HG02588 (cell line): Measurements from ENCODE around the gene ZNF583.

ENCODE experiments used
- ATAC-seq: cut with Tn5 transposase; IDR thresholded peaks from one replicate; pipeline ENCODE4 v1.9.1; 2021; ENCODE audit warnings: mild to moderate bottlenecking, moderate library complexity; ENCODE audit not compliant: unreplicated experiment

Gene ZNF583

GRCh38 chr19:56403764-56404704 lies at the start of gene ZNF583:
ZNF583 (plus strand) TSS chr19:56404332; CDS start chr19:56407115, 2,783 bp downstream.
- peak; percentile 81 for ATAC-seq

GRCh38 chr19:56355517-56355916 lies 48.6 kb upstream of the ZNF583 start:
- no peak for ATAC-seq

GRCh38 chr19:56356944-56357343 lies 47.2 kb upstream of the ZNF583 start:
- ATAC-seq = no peak

- no peak for ATAC-seq
Measured at GRCh38 chr19:56360841-56361240, 43.3 kb upstream of the ZNF583 start.

- no peak for ATAC-seq
Measured at GRCh38 chr19:56367829-56368711, 36.1 kb upstream of the ZNF583 start.

- no peak for ATAC-seq
Measured at GRCh38 chr19:56369886-56370676, 34.1 kb upstream of the ZNF583 start.

- ATAC-seq = no peak
Measured at GRCh38 chr19:56372281-56372680, 31.9 kb upstream of the ZNF583 start.

- ATAC-seq = no peak
Measured at GRCh38 chr19:56377105-56377924, 26.8 kb upstream of the ZNF583 start.

- ATAC-seq = no peak
Measured at GRCh38 chr19:56383826-56384605, 20.1 kb upstream of the ZNF583 start.

GRCh38 chr19:56393119-56394012 lies 10.8 kb upstream of the ZNF583 start, which contains the start of gene ZNF582:
ZNF582 (minus strand) TSS chr19:56393534; CDS start chr19:56391752, 1,782 bp downstream.
- ATAC-seq = peak; percentile 80

- ATAC-seq = no peak
Measured at GRCh38 chr19:56398809-56399208, 5.3 kb upstream of the ZNF583 start.

GRCh38 chr19:56400485-56400884 lies 3.6 kb upstream of the ZNF583 start:
- no peak for ATAC-seq

GRCh38 chr19:56403261-56403660 lies 871 bp upstream of the ZNF583 start:
- no peak for ATAC-seq

- peak; percentile 6 for ATAC-seq
Measured at GRCh38 chr19:56404705-56405056, 549 bp downstream of the ZNF583 start.

- no peak for ATAC-seq
Measured at GRCh38 chr19:56405062-56405461, 930 bp downstream of the ZNF583 start.

- ATAC-seq = no peak
Measured at GRCh38 chr19:56423276-56423984, 19.3 kb downstream of the ZNF583 start.

- ATAC-seq = no peak
Measured at GRCh38 chr19:56423985-56424353, 19.8 kb downstream of the ZNF583 start.
